ENCODE results near the gene TMEM184C. TPM values are rescaled to one million over a fixed set of nuclear protein-coding genes. Genes with fewer than 3 reads are reported as not detected.

TMEM184C gene
- total RNA-seq, 4 donors from 2014 or later: 22.2 to 33.2 (median 24.4) TPM

GRCh38 chr4:147628415-147628814 is 11.2 kb downstream of the TMEM184C start:
- TF ChIP-seq POLR2A (IDR thresholded peaks at IDR 0.05): no peak
- TF ChIP-seq CTCF (IDR thresholded peaks at IDR 0.05): no peak
- TF ChIP-seq EP300 (IDR thresholded peaks at IDR 0.05): no peak
- H3K4me1 ChIP-seq: no peaks in the 10 kb centered on the region
- peaks cover 0 to 89% (median 6%) of the 10 kb centered on the region in 3 donors for H3K36me3 ChIP-seq

GRCh38 chr4:147629783-147630730 is 12.9 kb downstream of the TMEM184C start:
- TF ChIP-seq POLR2A (IDR thresholded peaks at IDR 0.05) (no peak), EP300 (IDR thresholded peaks at IDR 0.05) (no peak), CTCF (IDR thresholded peaks at IDR 0.05) (no peak)

More at GRCh38 chr4:147628415-147628814, 11.2 kb downstream of the TMEM184C start:
- no peak for DNase-seq (ENCODE audit: low spot score in 2 of 2)
- WGBS, 2 donors: 57 to 68% methylated on average over 3 of the region's 3 CpGs
- no peaks in the 10 kb centered on the region for H3K27me3 ChIP-seq
- no peak overlapping the region for H3K4me3 ChIP-seq
- no peaks in the 10 kb centered on the region for H3K9me3 ChIP-seq
- H3K27ac ChIP-seq: no peak overlapping the region

GRCh38 chr4:147633113-147633512 is 15.9 kb downstream of the TMEM184C start:
- no peak overlapping the region for H3K27ac ChIP-seq
- no peak overlapping the region for H3K4me3 ChIP-seq
- no peaks in the 10 kb centered on the region for H3K4me1 ChIP-seq
- TF ChIP-seq CTCF (IDR thresholded peaks at IDR 0.05): no peak
- TF ChIP-seq POLR2A (IDR thresholded peaks at IDR 0.05): no peak
- H3K36me3 ChIP-seq: peaks cover 0 to 97% (median 13%) of the 10 kb centered on the region in 3 donors
- peaks cover 0 to 8% (median 0%) of the 10 kb centered on the region in 4 donors for H3K9me3 ChIP-seq
- DNase-seq (ENCODE audit: low spot score in 2 of 2): no peak
- H3K27me3 ChIP-seq: no peaks in the 10 kb centered on the region
- WGBS, 2 donors: 84 to 85% methylated on average over 3 of the region's 3 CpGs

More at GRCh38 chr4:147629783-147630730, 12.9 kb downstream of the TMEM184C start:
- no peak for DNase-seq (ENCODE audit: low spot score in 2 of 2)
- 50 to 52% methylated on average over 1 of the region's 1 CpG for WGBS, 2 donors
- H3K27ac ChIP-seq: no peak overlapping the region
- no peaks in the 10 kb centered on the region for H3K9me3 ChIP-seq
- H3K27me3 ChIP-seq: no peaks in the 10 kb centered on the region
- H3K4me3 ChIP-seq: no peak overlapping the region
- H3K4me1 ChIP-seq: no peaks in the 10 kb centered on the region
- H3K36me3 ChIP-seq: peaks cover 0 to 97% (median 13%) of the 10 kb centered on the region in 3 donors

- DNase-seq (ENCODE audit: low spot score in 2 of 2): no peak
- H3K4me1 ChIP-seq: no peaks in the 10 kb centered on the region
- H3K36me3 ChIP-seq: peaks cover 0 to 97% (median 13%) of the 10 kb centered on the region in 3 donors
- WGBS, 2 donors: 91 to 95% methylated on average over 1 of the region's 1 CpG
- H3K27me3 ChIP-seq: no peaks in the 10 kb centered on the region
- TF ChIP-seq EP300 (IDR thresholded peaks at IDR 0.05): no peak
- TF ChIP-seq POLR2A (IDR thresholded peaks at IDR 0.05): no peak
- TF ChIP-seq CTCF (IDR thresholded peaks at IDR 0.05): no peak
- H3K9me3 ChIP-seq: peaks cover 0 to 8% (median 0%) of the 10 kb centered on the region in 4 donors
- H3K27ac ChIP-seq: no peak overlapping the region
- H3K4me3 ChIP-seq: no peak overlapping the region
Observed at GRCh38 chr4:147633643-147634042, 16.4 kb downstream of the TMEM184C start.

GRCh38 chr4:147635348-147635747 is 18.2 kb downstream of the TMEM184C start:
- H3K36me3 ChIP-seq: peaks cover 0 to 79% (median 13%) of the 10 kb centered on the region in 3 donors

More at GRCh38 chr4:147635348-147635747, 18.2 kb downstream of the TMEM184C start:
- Histone ChIP-seq H3K9me3 (peaks cover 0 to 8% (median 0%) of the 10 kb centered on the region in 4 donors), H3K4me1 (peaks cover 0 to 6% (median 0%) of the 10 kb centered on the region in 4 donors), H3K27ac (no peak overlapping the region), H3K27me3 (no peaks in the 10 kb centered on the region), H3K4me3 (no peak overlapping the region)
- TF ChIP-seq POLR2A (IDR thresholded peaks at IDR 0.05): no peak
- no peak for DNase-seq (ENCODE audit: low spot score in 2 of 2)
